GM06990 (cell line): ENCODE measurements around the gene TMEM132C.
"Not testable (repeated sequence)": the region's sequence is repeated elsewhere in the genome, so short reads cannot be mapped to it uniquely, and the experiment has no call there.

Source experiments
- DNase-seq: peaks from one replicate; pipeline ENCODE4 v3.0.0-alpha.2; 2011; ENCODE audit not compliant: insufficient read length; ENCODE audit errors: extremely low read depth
- H3K27me3 ChIP-seq: replicated peaks from 2 replicates; pipeline ENCODE4 v1.6.0; 2011; ENCODE audit warnings: low read length; ENCODE audit not compliant: control insufficient read depth, insufficient read depth
- H3K36me3 ChIP-seq: 2 replicates; pipeline ENCODE4 v1.5.1; 2011; ENCODE audit warnings: low read length; ENCODE audit not compliant: control insufficient read depth, insufficient read depth
- H3K4me3 ChIP-seq: replicated peaks from 2 replicates; pipeline ENCODE4 v1.5.1; 2011; ENCODE audit warnings: low read depth, mild to moderate bottlenecking, control low read depth, low read length
- CTCF ChIP-seq: IDR thresholded peaks from 2 replicates; pipeline ENCODE4 v1.5.1; 2011; ENCODE audit warnings: low read length, control low read depth, mild to moderate bottlenecking, inconsistent platforms; ENCODE audit not compliant: insufficient read depth, poor library complexity, severe bottlenecking

Gene TMEM132C

GRCh38 chr12:128471491-128471890 lies 204.5 kb downstream of the TMEM132C start:
- no peaks in the 10 kb centered on the region for H3K36me3 ChIP-seq
- DNase-seq = no peak
- H3K4me3 ChIP-seq = no peak overlapping the region
- no peak for TF ChIP-seq CTCF
- no peaks in the 10 kb centered on the region for H3K27me3 ChIP-seq

- no peaks in the 10 kb centered on the region for H3K27me3 ChIP-seq
- no peak overlapping the region for H3K4me3 ChIP-seq
- DNase-seq = no peak
- no peak for TF ChIP-seq CTCF
- H3K36me3 ChIP-seq = no peaks in the 10 kb centered on the region
Observed at GRCh38 chr12:128474916-128475315, 207.9 kb downstream of the TMEM132C start.

GRCh38 chr12:128476266-128476665 lies 209.3 kb downstream of the TMEM132C start:
- TF ChIP-seq CTCF = no peak
- H3K27me3 ChIP-seq = no peaks in the 10 kb centered on the region
- DNase-seq = no peak
- no peaks in the 10 kb centered on the region for H3K36me3 ChIP-seq
- H3K4me3 ChIP-seq = no peak overlapping the region

- H3K27me3 ChIP-seq = no peaks in the 10 kb centered on the region
- H3K4me3 ChIP-seq = no peak overlapping the region
- TF ChIP-seq CTCF = no peak
- H3K36me3 ChIP-seq = no peaks in the 10 kb centered on the region
- no peak for DNase-seq
Observed at GRCh38 chr12:128483526-128484255, 216.7 kb downstream of the TMEM132C start.

GRCh38 chr12:128497376-128497775 lies 230.4 kb downstream of the TMEM132C start:
- not testable (repeated sequence) for DNase-seq, H3K36me3 ChIP-seq, H3K4me3 ChIP-seq, H3K27me3 ChIP-seq

GRCh38 chr12:128507470-128507869 lies 240.5 kb downstream of the TMEM132C start:
- no peak for TF ChIP-seq CTCF

More at GRCh38 chr12:128507470-128507869, 240.5 kb downstream of the TMEM132C start:
- Histone ChIP-seq H3K4me3 (no peak overlapping the region), H3K27me3 (no peaks in the 10 kb centered on the region), H3K36me3 (no peaks in the 10 kb centered on the region)
- no peak for DNase-seq
